GM12892 (cell line): ENCODE measurements around the gene MAP2K2.

Experiments used
- POLR2A ChIP-seq: IDR thresholded peaks from 2 replicates; pipeline ENCODE4 v1.6.1; 2011; ENCODE audit warnings: low read depth, low read length, control low read depth
- POLR2AphosphoS5 ChIP-seq: IDR thresholded peaks from 2 replicates; pipeline ENCODE4 v1.6.1; 2011; ENCODE audit warnings: low read depth, low read length, control low read depth

GRCh38 chr19:4054441-4055208 is 69.3 kb downstream of the MAP2K2 start:
- no peak; the same call in 1 of the 2 replicates for TF ChIP-seq POLR2A
- TF ChIP-seq POLR2AphosphoS5: no peak
